Caki2 (cell line): ENCODE measurements around the gene SLC38A4. TPM values are rescaled to one million over a fixed set of nuclear protein-coding genes. Genes with fewer than 3 reads are reported as not detected.
"Not testable (repeated sequence)": the region's sequence is repeated elsewhere in the genome, so short reads cannot be mapped to it uniquely, and the experiment has no call there.

ENCODE experiments used
- DNase-seq: peaks from one replicate; pipeline ENCODE4 v3.0.0-alpha.2; 2015; ENCODE audit warnings: low read depth
- in situ Hi-C: cut with HindIII; loops from 2 replicates; pipeline ENCODE4 v1.10.0; 2016; ENCODE audit warnings: low sequenced_read_pairs, low pct_unique_long_range_greater_than_20kb, mixed read lengths
- total RNA-seq: library from RNA; depleted of rRNA; stranded (reverse); fragments of >200 nt; shearing (Covaris generic); gene quantifications from 2 replicates; pipeline ENCODE4 v1.2.3, GENCODE V29; 2014; ENCODE audit warnings: low replicate concordance

SLC38A4 gene
- total RNA-seq, 1 experiment from 2014 or later: 0.03 TPM

DNA sequence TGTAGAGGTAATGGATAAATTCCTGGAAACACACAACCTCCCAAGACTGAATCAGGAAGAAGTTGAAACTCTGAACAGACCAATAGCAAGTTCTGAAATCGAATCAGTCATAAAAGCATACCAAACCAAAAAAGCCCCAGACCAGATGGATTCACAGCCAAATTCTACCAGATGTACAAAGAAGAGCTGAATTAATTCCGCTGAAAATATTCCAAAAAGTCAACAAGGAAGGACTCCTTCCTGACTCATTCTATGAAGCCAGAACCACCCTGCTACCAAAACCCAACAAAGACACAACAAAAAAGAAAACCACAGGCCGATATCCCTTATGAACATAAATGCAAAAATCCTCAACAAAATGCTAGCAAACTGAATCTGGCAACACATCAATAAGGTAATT is 81.5 kb downstream of the SLC38A4 start:
- in situ Hi-C loops: no loop called here
- no peak for DNase-seq

DNA sequence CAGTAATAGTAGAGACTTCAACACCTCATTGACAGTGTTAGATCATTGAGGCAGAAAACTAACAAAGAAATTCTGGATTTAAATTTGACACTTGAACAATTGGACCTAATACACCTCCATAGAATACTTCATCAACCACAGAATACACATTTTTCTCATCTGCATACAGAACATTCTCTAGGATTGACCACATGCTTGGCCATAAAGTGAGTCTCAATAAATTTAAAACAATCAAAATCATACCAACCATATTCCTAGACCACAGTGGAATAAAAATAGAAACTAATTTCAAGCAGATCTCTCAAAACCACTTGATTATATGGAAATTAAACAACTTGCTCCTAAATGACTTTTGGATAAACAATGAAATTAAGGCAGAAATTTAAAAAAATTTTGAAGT is 82.3 kb downstream of the SLC38A4 start:
- in situ Hi-C loops: no loop called here

DNA sequence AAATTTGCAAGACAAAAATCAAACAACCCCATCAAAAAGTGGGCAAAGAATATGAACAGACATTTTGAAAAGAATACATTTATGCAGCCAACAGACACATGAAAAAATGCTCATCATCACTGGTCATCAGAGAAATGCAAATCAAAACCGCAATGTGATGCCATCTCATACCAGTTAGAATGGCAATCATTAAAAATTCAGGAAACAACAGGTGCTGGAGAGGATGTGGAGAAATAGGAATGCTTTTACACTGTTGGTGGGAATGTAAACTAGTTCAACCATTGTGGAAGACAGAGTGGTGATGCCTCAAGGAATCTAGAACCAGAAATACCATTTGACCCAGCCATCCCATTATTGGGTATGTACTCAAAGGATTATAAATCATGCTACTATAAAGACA is 83.5 kb downstream of the SLC38A4 start:
- DNase-seq, in situ Hi-C loops: not testable (repeated sequence)

More for the DNA sequence above, 82.3 kb downstream of the SLC38A4 start:
- DNase-seq: no peak

DNA sequence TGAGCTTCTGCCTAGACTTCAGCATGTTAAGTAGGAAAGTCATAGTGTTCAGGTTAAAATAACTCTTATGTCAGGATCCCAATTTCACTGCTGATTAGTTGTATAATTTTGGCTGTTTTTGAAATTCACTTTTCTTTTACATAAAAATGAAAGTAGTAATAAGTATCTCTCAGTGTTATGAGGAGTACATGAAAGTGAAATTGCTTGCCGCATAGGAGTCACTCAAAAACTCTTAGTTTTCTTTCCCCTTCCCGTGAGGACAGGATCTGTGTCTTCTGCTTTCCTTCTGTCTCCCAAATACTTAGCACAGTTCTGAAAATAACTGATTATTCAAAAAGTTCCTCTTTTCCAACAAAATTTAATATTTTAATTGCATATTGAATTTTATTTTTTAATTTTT is 100.5 kb downstream of the SLC38A4 start:
- DNase-seq: no peak
- in situ Hi-C loops: no loop called here

DNA sequence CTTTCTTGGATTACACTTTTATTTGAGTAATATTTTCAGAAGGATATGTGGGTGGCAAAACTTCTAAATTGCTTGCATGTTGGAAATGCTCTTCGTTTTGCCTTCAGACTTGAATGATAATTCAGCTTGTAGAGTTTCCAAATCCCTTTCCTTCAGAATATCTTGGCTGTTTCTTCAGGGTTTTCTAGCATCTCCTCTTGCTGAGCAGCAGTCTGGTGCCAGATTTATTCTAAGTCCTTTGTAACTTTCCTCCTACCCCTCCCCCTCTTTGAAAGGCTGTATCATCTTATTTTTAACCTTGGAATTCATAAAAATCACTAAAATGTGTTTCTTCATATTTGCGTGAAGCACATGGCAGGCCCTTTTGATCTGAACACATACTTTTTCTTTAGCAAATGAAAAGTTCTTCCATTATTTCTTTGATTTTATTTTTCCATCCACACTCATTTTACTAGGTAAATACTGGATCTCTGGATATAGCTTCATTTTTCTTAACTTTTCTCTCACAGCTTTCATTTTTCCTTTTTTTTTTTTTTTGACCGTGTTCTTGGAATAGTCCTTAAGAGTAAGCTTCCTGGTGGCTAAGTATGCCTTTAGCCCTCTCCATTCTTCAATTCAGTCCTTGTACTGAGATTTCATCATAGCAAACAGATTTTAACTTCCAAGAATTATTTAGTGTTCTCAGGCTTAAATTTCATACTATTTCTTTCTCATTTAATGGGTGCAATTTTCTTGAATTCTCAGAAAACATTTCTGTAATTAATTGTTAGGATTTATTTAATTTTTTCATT is 102.0 kb downstream of the SLC38A4 start:
- in situ Hi-C loops: no loop called here
- DNase-seq: no peak

DNA sequence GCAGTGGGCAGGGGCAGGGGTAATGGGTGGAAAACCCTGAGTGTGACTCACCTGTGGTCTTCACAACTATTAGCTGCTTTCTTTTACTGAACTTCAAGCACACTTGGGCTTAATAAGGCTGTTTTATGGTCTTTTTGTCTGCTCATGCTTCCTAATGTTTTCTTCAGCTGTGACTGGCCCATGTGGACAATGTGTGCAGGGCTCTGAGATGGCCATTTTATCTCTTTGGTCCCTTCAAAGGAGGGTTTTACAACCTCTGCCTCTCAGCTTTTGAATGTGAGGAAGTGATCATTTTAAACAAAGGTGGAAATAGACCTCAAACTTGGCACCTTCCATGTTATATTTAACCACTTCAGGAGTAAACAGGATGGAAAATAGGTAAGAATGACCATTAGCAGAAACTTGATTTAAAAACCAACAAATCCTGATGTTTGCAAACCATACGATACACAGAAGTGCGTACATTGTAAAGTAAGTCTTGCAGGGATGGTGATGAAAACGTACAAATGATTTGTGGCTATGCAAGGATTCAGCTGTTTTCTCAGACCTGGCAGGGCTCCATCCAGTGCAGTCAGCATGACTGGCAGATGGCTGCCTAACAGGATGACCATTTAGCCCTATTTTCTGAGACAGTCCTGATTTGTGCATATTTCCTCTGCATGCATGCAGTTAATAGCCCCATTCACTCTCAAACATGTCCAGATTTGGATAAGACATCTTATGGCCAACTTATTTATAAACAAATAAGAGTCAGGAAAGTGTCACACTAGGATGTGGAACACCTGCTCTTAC is 103.2 kb downstream of the SLC38A4 start:
- in situ Hi-C loops: no loop called here

DNA sequence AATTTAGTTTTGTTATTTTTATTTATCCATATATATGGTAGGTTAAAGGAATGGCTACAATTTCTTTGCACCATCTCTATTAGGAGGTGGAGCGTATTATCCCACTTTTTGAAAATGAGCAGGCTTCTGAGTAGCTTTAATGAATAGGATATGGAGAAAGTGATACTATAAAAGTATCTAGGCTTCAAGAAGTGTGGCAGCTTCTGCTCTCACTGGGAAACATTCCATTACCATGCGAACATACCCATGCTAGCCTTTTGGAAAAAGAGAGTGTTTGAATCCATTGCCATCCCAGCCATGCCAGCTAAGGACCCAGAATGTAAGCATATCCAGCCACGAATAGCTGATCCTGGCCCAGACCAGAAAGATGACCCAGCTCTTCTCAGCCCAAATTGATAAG is 107.3 kb downstream of the SLC38A4 start:
- DNase-seq: no peak
- in situ Hi-C loops: no loop called here

More for the DNA sequence above, 103.2 kb downstream of the SLC38A4 start:
- DNase-seq: no peak

DNA sequence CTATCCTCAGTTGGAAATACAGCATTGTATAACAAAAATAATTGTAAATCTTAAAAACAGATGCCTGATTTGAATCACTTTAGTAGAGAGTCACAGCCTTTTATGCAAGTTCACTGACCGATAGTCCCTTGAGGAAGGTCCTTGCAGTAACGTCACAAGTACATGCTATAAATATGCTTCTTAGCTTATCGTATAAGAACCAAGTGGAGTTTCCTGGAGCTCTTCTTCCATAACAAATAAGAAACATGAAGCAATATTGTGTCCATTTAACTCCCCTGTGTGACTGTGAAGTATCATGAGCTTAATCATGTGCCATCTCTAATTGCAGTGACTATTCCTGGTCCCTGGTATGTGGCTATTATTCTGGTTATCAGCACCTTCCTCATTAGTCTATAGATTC is 107.9 kb downstream of the SLC38A4 start:
- in situ Hi-C loops: no loop called here
- no peak for DNase-seq

DNA sequence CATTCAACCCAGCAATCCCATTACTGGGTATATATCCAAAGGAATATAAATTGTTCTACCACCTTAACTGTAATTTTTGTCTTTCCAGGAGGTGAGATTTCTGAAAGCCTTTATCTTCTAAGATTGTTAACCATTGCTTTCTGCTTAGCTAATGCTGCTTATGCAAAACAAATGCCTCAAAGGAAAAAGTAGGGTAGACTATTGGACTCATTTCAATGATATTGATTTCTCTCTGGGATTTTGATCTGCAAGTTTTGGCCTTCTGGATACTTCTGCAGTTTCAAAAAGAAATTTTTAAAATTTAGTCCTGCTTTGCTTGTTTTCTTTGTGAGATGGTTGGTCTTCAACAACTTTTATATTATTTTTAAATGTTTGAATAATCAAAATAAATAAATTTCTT is 108.6 kb downstream of the SLC38A4 start:
- no peak for DNase-seq
- in situ Hi-C loops: no loop called here
